ENCODE data around the gene TOR3A. TPM values are rescaled to one million over a fixed set of nuclear protein-coding genes. Genes with fewer than 3 reads are reported as not detected.

Gene TOR3A
- total and polyA plus RNA-seq, 2 of the 8 experiments (the other 6 are each of a cell fraction or from before 2014, with no cell fraction given), result 15.3 to 21.4 TPM

- no peak for TF ChIP-seq KDM4A (IDR thresholded peaks at IDR 0.05; ENCODE audit: low read depth, low read length, severe bottlenecking)
- TF ChIP-seq ASH2L (IDR thresholded peaks at IDR 0.05; ENCODE audit: low read length), result no peak
- no peak for TF ChIP-seq SUZ12 (IDR thresholded peaks at IDR 0.05; ENCODE audit: low read length)
- TF ChIP-seq NANOG (IDR thresholded peaks at IDR 0.05; ENCODE audit: insufficient read depth, low read depth, low read length, poor library complexity, severe bottlenecking), result no peak
Observed at GRCh38 chr1:179120736-179121135, 38.9 kb downstream of the TOR3A start (continued).

All from H1 (cell line).